ENCODE results near the gene RAB31.

Gene RAB31

DNA sequence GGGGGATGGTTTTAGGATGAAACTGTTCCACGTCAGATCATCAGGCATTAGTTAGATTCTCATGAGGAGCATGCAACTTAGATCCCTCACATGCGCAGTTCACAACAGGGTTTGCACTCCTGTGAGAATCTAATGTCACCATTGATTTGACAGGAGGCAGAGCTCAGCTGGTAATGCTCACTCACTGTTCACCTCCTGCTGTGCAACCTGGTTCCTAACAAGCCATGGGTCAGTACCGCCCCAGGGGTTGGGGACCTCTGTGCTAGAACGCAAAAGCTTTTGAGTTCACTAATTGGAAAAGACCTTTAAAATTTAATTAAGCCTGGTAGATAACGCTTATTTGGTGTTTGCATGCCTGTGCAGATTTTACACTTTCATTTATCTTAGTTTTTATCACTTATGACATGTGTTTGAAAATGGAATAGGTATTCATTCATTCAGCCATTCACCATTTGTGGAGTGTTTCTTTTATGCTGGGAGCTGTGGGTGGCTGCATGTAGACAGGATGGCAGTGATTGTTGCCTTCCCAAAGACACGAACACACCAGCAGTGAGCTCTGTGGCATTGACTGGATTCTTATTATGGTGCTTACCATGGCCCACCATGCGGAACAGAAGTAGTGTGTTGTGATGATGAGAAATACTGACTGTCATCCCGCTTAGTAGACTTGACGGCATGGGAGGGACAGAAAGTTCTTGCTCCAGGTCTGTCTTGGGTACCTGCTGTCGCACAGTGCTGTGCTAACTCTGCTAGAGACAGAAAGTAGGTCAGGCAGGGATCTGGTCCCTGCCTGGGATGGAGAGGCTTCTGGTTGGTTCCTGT is 6.4 kb downstream of the RAB31 start:
- DNase-seq, result no peak

- no peak for DNase-seq
These were observed 6.9 kb downstream of the RAB31 start for GRCh38 chr18:9715088-9715343.

- DNase-seq, result no peak
These were observed 8.1 kb downstream of the RAB31 start for GRCh38 chr18:9715978-9716774.

GRCh38 chr18:9716780-9717563 is 8.9 kb downstream of the RAB31 start:
- DNase-seq, result no peak

GRCh38 chr18:9719421-9719981 is 11.4 kb downstream of the RAB31 start:
- no peak for DNase-seq

DNA sequence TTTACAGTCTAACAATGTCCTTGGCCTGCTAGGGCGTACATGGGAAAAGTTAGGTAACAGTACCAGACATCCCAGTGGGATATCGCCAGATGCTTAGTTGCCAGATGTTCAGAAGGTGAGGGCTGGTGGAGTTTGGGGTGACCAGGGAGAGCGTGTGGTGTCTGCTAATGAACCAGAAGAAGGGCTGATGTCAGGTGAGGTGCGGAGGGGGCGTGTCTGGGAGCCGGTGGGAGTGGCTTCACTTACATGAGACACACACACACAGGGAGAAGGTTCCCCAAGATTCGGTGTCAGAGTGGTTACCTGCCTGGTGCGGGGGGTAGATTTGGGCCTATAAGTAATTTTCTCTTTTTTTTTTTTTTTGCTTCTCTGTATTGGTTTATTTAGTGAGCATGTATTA is 12.2 kb downstream of the RAB31 start:
- DNase-seq, result no peak

GRCh38 chr18:9721893-9722550 is 13.9 kb downstream of the RAB31 start:
- no peak for DNase-seq

GRCh38 chr18:9722691-9723090 is 14.6 kb downstream of the RAB31 start:
- DNase-seq, result peak; percentile 9

GRCh38 chr18:9724797-9725585 is 16.9 kb downstream of the RAB31 start:
- DNase-seq, result no peak

DNA sequence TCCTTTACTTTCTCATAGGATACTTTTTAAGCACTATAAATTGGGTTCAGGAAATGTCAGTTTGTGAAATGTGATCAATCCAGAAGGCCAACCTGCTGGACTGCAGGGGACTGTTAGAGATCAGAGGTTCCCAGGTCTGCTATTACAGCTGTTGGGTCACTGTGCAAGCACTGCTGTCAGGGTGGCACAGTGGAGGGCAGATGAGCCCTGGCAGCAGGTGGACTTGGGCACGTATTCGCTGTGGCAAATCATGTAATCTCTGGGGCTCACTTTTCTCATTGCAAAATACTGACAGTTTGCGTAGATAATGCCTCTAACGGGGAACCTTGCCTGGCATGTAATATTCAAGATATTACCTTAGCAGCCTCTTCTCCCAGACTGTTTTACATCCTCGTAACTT is 18.1 kb downstream of the RAB31 start:
- no peak for DNase-seq

DNA sequence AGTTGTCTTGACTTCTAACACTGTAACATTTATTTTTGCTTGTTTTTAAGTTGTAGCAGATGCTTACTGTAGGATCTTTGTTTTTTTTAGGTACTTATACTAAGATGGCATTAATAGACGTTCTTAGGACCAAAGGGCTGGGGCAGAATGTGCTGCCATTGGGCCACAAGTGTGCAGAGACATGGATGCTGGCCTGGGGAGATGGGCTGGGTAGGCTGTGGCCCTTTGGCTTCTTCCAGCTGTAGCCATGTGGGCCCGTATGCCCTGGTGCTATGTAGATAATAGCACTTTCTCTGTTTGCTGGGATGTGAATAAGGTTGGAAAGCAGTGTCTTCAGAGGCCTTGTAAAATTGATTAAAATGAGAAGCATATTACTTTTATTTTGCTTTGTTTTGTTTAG is 18.8 kb downstream of the RAB31 start:
- DNase-seq, result no peak

- no peak for DNase-seq
These were observed 22.7 kb downstream of the RAB31 start for GRCh38 chr18:9730786-9731185.

DNA sequence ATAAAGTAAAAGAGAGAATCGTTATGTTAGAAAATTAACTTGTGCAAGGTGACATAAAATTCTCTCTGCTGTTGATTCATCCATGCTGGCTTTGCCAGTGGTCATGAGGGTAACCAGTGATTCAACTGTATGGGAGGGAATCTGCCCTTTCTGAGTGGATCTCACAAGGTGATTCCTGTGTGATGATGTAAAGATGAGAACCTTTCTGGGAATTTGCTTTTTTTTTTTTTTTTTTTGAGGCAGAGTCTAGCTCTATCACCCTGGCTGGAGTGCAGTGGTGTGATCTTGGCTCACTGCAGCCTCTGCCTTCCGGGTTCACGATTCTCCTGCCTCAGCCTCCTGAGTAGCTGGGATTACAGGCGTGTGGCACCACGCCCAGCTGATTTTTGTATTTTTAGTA is 23.3 kb downstream of the RAB31 start:
- DNase-seq, result no peak

DNA sequence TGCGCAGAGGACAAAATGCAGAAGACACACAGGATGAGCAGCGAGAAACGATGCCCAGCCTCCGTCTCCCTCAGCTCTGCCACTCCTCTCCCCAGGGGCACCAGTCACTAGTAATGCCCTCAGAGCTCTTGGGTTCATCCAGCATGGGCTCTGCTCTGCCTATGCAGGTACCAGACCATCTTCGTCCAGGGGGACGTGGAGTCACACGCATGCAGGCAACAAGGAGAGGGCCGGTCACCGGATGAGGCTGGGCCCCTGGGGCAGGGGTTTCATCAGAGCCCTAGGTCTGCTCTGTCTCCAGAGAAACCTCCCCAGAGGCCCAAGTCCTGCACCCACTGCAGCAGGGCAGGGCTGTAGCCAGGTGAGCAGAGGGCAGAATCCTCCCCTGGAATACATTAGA is 23.9 kb downstream of the RAB31 start:
- no peak for DNase-seq

DNA sequence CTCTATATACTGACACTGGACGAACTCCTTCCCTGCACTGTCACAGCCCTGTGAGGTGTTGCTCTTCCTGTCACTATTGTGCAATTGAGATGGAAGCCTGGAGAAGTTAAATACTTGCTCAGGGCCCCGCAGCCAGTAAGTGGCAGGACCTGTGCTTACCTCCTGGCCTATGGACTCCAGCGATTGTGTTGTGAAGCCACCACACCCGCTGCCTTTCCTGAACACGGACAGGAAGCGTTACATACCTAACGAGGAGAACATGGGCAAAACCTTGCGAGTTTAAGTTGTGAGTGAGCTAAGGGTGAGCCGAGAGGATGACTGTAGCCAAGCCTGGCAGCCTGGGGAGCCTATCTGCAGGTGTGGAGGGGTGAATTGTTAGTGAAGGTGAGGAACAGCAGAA is 26.1 kb downstream of the RAB31 start:
- no peak for DNase-seq

- no peak for DNase-seq
These were observed 27.1 kb downstream of the RAB31 start for GRCh38 chr18:9735238-9735637.

- DNase-seq, result no peak
These were observed 27.8 kb downstream of the RAB31 start for GRCh38 chr18:9735879-9736278.

- no peak for DNase-seq
These were observed 28.3 kb downstream of the RAB31 start for GRCh38 chr18:9736286-9736835.

- DNase-seq, result peak; percentile 82
These were observed 28.9 kb downstream of the RAB31 start for GRCh38 chr18:9737006-9737405.

DNA sequence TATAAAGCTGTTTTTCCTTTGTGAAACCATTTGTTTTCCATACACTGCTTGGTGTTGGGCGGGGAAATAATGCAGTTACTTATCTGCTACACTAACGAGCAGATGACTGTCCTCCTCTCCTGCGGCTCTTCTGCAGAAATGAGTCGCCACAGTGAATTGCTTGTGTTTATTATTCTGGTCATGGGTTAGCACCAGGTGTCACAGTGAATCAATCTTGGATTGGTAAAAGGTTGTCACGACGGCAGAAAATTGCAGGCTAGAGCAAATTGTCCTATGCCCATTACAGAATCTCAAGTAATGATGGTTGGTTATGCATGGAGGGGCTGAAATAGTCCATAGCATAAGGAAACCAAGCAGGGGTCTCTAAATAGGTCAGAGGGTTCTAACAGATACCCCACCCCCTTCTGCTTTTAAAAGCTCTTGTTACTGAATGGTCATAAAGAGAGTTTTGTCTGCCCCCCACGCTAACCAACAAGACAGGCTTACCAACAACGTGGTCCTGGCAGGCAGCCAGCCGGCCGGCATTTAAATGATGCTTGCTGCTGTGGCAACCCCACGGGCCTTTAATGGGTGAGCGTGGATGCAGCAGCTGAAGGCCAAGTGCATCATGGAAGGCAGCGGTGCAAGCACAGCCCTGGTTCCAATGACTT is 29.5 kb downstream of the RAB31 start:
- DNase-seq, result peak; percentile 98

DNA sequence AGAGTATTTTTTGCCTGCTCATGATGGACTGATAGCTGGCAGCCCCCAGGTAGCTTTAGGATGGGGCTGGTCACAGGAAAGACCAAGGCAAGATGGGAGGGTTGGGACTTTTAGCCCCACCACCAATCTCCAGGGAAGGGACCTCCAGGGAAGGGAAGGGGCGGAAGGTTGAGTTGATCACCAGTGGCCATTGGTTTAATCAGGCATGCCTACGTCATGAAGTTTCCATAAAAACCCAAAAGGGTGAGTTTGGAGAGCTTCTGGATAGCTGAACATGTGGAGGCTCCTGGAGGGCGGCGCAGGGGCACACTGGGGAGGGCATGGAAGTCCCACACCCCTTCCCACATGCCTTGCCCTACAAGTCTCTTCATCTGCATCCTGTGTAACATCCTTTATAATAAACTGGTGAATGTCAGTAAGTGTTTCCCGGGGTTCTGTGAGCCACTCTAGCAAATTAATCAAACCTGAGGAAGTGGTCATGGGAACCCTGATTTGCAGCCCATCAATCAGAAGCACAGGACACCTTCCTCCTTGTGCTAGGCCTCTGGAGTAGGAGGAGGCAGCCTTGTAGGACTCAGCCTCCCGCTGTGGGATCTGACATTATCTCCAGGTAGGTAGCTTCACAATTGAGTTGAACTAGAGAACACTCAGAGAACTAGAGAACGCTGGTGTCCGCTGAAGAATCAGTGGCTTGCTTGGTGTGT is 30.3 kb downstream of the RAB31 start:
- DNase-seq, result no peak
